GM18526 (cell line): ENCODE results near the gene WDFY3.

ENCODE experiments used
- POLR2A ChIP-seq: IDR thresholded peaks from 3 replicates; pipeline ENCODE4 v1.6.1; 2011; ENCODE audit not compliant: insufficient read length; ENCODE audit errors: extremely low read depth

Gene WDFY3

GRCh38 chr4:84901740-84902281 lies 64.7 kb downstream of the WDFY3 start:
- no peak for TF ChIP-seq POLR2A

GRCh38 chr4:84901173-84901572 lies 65.3 kb downstream of the WDFY3 start:
- no peak for TF ChIP-seq POLR2A

GRCh38 chr4:84899616-84900015 lies 66.9 kb downstream of the WDFY3 start:
- no peak for TF ChIP-seq POLR2A

GRCh38 chr4:84897516-84897915 lies 69.0 kb downstream of the WDFY3 start:
- no peak for TF ChIP-seq POLR2A

GRCh38 chr4:84895283-84895682 lies 71.2 kb downstream of the WDFY3 start:
- TF ChIP-seq POLR2A, result no peak

- TF ChIP-seq POLR2A, result no peak
Measured at GRCh38 chr4:84894621-84895020, 71.9 kb downstream of the WDFY3 start.

- no peak for TF ChIP-seq POLR2A
Measured at GRCh38 chr4:84892950-84893349, 73.5 kb downstream of the WDFY3 start.

GRCh38 chr4:84887824-84888223 lies 78.7 kb downstream of the WDFY3 start:
- TF ChIP-seq POLR2A, result no peak

- TF ChIP-seq POLR2A, result no peak
Measured at GRCh38 chr4:84879651-84880200, 86.8 kb downstream of the WDFY3 start.

GRCh38 chr4:84878546-84878945 lies 87.9 kb downstream of the WDFY3 start:
- no peak for TF ChIP-seq POLR2A

GRCh38 chr4:84878090-84878489 lies 88.4 kb downstream of the WDFY3 start:
- TF ChIP-seq POLR2A, result no peak

GRCh38 chr4:84877051-84877833 lies 89.2 kb downstream of the WDFY3 start:
- TF ChIP-seq POLR2A, result no peak

- no peak for TF ChIP-seq POLR2A
Measured at GRCh38 chr4:84875636-84876371, 90.7 kb downstream of the WDFY3 start.

GRCh38 chr4:84874619-84875018 lies 91.9 kb downstream of the WDFY3 start:
- no peak for TF ChIP-seq POLR2A

GRCh38 chr4:84870398-84871163 lies 95.9 kb downstream of the WDFY3 start:
- no peak for TF ChIP-seq POLR2A
